HEK293T (cell line): ENCODE measurements around the gene PLB1.

Experiments
- ARNT ChIP-seq: fragments of 450-650 bp; IDR thresholded peaks from 2 replicates; pipeline ENCODE4 v1.6.1; 2017; ENCODE audit warnings: mild to moderate bottlenecking
- BHLHE40 ChIP-seq: fragments of 450-650 bp; IDR thresholded peaks from 2 replicates; pipeline ENCODE4 v1.6.1; 2016; ENCODE audit warnings: mild to moderate bottlenecking, moderate library complexity, borderline replicate concordance
- CTBP1 ChIP-seq: fragments of 450-650 bp; IDR thresholded peaks from 2 replicates; pipeline ENCODE4 v1.6.1; 2016; ENCODE audit warnings: borderline replicate concordance
- HDGF ChIP-seq: fragments of 450-650 bp; IDR thresholded peaks from 2 replicates; pipeline ENCODE4 v1.6.1; 2017; ENCODE audit warnings: antibody characterized with exemption, borderline replicate concordance
- LEF1 ChIP-seq: fragments of 450-650 bp; IDR thresholded peaks from 2 replicates; pipeline ENCODE4 v1.6.1; 2017; ENCODE audit warnings: mild to moderate bottlenecking, borderline replicate concordance
- SP1 ChIP-seq: fragments of 450-650 bp; IDR thresholded peaks from 2 replicates; pipeline ENCODE4 v1.6.1; 2017
- TARDBP ChIP-seq: fragments of 450-650 bp; IDR thresholded peaks from 2 replicates; pipeline ENCODE4 v1.6.1; 2016
- ZNF384 ChIP-seq: fragments of 450-650 bp; IDR thresholded peaks from 2 replicates; pipeline ENCODE4 v1.6.1; 2016
- TF ChIP-seq, protein P1 (sequence below): fragments of 450-650 bp; IDR thresholded peaks from 2 replicates; pipeline ENCODE4 v1.6.1; 2016

- TF ChIP-seq, protein P1, sequence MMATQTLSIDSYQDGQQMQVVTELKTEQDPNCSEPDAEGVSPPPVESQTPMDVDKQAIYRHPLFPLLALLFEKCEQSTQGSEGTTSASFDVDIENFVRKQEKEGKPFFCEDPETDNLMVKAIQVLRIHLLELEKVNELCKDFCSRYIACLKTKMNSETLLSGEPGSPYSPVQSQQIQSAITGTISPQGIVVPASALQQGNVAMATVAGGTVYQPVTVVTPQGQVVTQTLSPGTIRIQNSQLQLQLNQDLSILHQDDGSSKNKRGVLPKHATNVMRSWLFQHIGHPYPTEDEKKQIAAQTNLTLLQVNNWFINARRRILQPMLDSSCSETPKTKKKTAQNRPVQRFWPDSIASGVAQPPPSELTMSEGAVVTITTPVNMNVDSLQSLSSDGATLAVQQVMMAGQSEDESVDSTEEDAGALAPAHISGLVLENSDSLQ = no peak
- TF ChIP-seq CTBP1 (no peak), SP1 (no peak), ZNF384 (no peak), ARNT (no peak), LEF1 (no peak), HDGF (no peak), TARDBP (no peak), BHLHE40 (no peak)
Observed at GRCh38 chr2:28692411-28692810, 196.6 kb downstream of the PLB1 start.
